GM19397 (cell line): ENCODE measurements around the gene STEAP4.

Source experiments
- ATAC-seq: cut with Tn5 transposase; IDR thresholded peaks from one replicate; pipeline ENCODE4 v1.9.1; 2021; ENCODE audit warnings: mild to moderate bottlenecking, moderate library complexity; ENCODE audit not compliant: unreplicated experiment

Gene STEAP4

DNA sequence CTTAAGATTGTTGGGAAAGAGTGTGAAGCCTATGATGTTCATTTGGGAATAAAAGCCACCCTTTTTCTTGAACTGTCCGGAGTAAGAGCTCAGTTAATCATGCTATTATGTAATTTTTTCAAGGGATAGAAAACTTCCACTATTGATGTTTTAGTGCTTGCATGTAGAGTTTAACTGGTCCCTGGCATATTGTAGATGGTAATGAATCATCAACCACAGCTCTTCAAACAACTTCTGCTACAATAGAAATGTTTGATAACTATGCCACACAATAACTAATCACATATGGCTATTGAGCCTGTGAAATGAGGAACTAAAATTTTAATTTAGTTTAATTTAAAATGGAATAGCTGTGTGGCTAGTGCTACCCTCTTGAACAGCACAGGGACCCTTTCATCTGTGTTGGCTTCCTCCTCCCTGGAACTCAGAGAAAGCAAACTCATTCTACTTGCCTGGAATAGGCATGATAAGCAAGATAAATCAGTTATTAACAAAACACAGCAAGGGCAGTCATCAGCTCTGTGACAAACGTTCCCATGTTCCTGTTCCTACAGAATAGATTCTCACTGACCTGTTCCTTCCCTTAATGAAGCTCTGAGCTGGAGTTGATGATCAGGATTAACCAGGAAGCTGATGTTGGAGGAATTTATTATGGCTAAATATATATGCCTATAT, 82.0 kb downstream of the STEAP4 start:
- no peak for ATAC-seq

GRCh38 chr7:88223265-88223664, 83.4 kb downstream of the STEAP4 start:
- ATAC-seq: no peak
